PC-3 (cell line): Measurements from ENCODE around the gene SPINK1.

Source experiments
- CTCF ChIP-seq: fragments of 300-600 bp; sonication (generic); conservative IDR thresholded peaks from 2 replicates; pipeline ENCODE4 v1.5.1; 2017; ENCODE audit warnings: antibody characterized with exemption, low read depth, mild to moderate bottlenecking, low read length
- EZH2 ChIP-seq: fragments of 300-600 bp; sonication (generic); IDR thresholded peaks from one replicate; pipeline ENCODE4 v1.6.1; 2017; ENCODE audit warnings: antibody characterized with exemption, mild to moderate bottlenecking, low read length; ENCODE audit not compliant: unreplicated experiment
- EZH2phosphoT487 ChIP-seq: fragments of 300-600 bp; sonication (generic); IDR thresholded peaks from 2 replicates; pipeline ENCODE4 v1.6.1; 2018; ENCODE audit warnings: mild to moderate bottlenecking, antibody characterized with exemption, low read length, borderline replicate concordance

- TF ChIP-seq CTCF (no peak), EZH2phosphoT487 (no peak), EZH2 (no peak)
These were observed 51.8 kb downstream of the SPINK1 start for GRCh38 chr5:147779694-147780093.
